Measurements from ENCODE around the gene KLHL33.

The KLHL33 gene

GRCh38 chr14:20435582-20436362 lies at the start of gene KLHL33:
TSS of gene KLHL33 (minus strand) at chr14:20436166. CDS start at chr14:20435811, 355 bp downstream.
- no peak for DNase-seq
- TF ChIP-seq GATA1 (IDR thresholded peaks at IDR 0.05; ENCODE audit: low read depth, low read length): no peak
- no peak for TF ChIP-seq POLR2A (IDR thresholded peaks at IDR 0.05; ENCODE audit: low read length)

GRCh38 chr14:20482382-20482781 lies 46.4 kb upstream of the KLHL33 start:
- peak; percentile 86 to 89 for DNase-seq

GRCh38 chr14:20478894-20479293 lies 42.9 kb upstream of the KLHL33 start:
- TF ChIP-seq POLR2A (IDR thresholded peaks at IDR 0.05; ENCODE audit: low read length): peak; percentile 1
- TF ChIP-seq GATA1 (IDR thresholded peaks at IDR 0.05; ENCODE audit: low read depth, low read length): no peak
- peak; percentile 70 to 76 for DNase-seq

More at GRCh38 chr14:20482382-20482781, 46.4 kb upstream of the KLHL33 start:
- TF ChIP-seq GATA1 (IDR thresholded peaks at IDR 0.05; ENCODE audit: low read depth, low read length) (no peak), POLR2A (IDR thresholded peaks at IDR 0.05; ENCODE audit: low read length) (peak; percentile 24)

GRCh38 chr14:20477211-20477876 lies 41.4 kb upstream of the KLHL33 start:
- DNase-seq: peak; percentile 93 to 95

DNA sequence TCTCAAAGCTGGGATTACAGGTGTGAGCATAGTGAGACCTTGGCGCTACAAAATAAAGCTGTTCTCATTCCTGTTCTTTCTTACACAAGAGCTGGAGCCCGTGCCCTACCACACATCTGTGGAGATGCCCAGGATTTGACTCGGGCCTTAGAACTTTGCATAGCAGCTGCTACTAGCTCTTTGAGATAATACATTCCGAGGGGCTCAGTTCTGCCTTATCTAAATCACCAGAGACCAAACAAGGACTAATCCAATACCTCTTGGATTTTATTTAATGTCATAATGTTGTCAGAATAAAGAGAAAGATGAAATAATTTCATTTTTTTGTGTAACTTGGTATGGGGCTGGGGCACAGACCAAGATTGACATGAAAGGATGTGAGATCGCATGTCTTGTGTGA lies 40.8 kb upstream of the KLHL33 start:
- DNase-seq: peak; percentile 79 to 88
- TF ChIP-seq POLR2A (IDR thresholded peaks at IDR 0.05; ENCODE audit: low read length) (no peak), GATA1 (IDR thresholded peaks at IDR 0.05; ENCODE audit: low read depth, low read length) (no peak)

More at GRCh38 chr14:20477211-20477876, 41.4 kb upstream of the KLHL33 start:
- TF ChIP-seq POLR2A (IDR thresholded peaks at IDR 0.05; ENCODE audit: low read length) (peak; percentile 68), GATA1 (IDR thresholded peaks at IDR 0.05; ENCODE audit: low read depth, low read length) (peak; percentile 32)

DNA sequence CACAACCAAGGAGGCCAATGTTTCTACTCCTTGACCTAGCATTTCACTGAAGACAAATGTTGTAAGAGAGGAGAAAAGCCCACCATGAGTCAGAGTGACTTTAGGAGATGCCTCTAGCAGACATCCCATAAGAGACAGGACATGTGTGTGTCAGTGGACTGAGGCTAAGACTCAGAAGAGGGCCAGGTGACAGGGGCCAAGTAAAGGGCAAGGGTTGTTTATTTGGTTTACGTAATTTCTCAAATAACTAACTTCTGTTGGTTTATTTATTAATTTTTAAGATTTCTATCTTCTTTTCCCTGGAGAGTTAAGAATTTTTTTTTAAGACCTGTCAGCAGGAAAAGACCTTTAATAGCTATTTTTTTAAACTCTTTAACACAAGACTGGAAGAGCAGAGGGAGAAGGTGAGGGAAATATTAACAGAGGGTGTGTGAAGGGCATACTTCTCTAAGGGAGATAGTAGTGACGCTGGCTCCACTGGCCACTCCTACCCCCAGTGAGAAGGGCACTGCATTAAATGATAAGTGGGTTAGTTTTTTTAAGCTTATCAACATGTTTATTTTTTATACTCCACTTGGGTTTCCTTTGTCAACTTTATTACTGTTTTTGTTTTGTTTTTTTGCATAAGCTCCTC lies 36.7 kb upstream of the KLHL33 start:
- peak; percentile 59 for TF ChIP-seq POLR2A (IDR thresholded peaks at IDR 0.05; ENCODE audit: low read length)
- no peak for TF ChIP-seq GATA1 (IDR thresholded peaks at IDR 0.05; ENCODE audit: low read depth, low read length)
- peak; percentile 77 to 82 for DNase-seq

DNA sequence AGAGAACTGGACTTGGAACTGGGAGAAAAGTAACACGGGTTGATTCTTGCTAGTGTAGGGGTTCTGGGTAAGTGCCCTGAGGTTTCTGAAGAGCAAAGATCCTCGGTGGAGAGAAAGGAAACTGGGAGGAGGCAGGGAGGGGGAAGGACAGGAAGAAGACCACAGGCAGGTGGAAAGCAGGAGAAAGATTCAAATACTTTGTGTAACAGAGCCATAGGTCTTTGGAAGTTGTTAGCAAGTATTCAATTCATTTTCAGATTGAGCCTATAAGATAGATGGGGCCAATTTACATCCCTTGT lies 34.6 kb upstream of the KLHL33 start:
- DNase-seq: no peak
- no peak for TF ChIP-seq POLR2A (IDR thresholded peaks at IDR 0.05; ENCODE audit: low read length)
- TF ChIP-seq GATA1 (IDR thresholded peaks at IDR 0.05; ENCODE audit: low read depth, low read length): no peak

- peak; percentile 77 to 85 for DNase-seq
- no peak for TF ChIP-seq GATA1 (IDR thresholded peaks at IDR 0.05; ENCODE audit: low read depth, low read length)
- TF ChIP-seq POLR2A (IDR thresholded peaks at IDR 0.05; ENCODE audit: low read length): no peak
Observed at GRCh38 chr14:20469890-20470602, 34.1 kb upstream of the KLHL33 start.

DNA sequence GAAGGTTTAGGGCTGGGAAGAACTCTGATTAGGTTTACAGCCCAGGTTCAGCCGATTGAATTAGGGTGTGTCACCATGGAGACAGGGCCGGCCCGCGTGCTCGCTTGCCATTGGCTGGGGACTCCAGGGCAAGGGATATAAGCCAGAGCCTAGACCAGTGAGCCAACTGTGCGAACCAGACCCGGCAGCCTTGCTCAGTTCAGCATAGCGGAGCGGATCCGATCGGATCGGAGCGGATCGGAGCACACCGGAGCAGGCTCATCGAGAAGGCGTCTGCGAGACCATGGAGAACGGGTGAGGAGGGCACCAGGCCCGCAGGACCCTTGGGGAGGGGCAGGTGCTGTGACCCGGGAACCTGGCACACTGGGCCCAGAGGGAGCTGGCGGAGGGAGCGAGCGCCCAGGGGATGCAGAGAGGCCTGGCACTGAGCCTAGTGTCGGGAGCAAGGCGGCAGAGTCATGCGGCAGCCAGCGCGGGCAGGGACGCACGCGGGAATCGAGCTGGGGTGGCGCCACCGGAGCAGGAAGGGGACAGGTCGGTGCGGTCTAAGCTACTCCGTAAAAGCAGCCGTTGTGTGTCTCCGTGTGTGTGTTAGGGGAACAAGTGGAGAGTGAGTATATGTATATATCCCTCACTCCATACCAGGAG lies 33.4 kb upstream of the KLHL33 start, which contains the start of gene PNP:
PNP (plus strand) TSS at position 165 of the 648 bp plus-strand sequence; CDS start at position 284, 119 bp downstream.
- TF ChIP-seq GATA1 (IDR thresholded peaks at IDR 0.05; ENCODE audit: low read depth, low read length) (no peak), POLR2A (IDR thresholded peaks at IDR 0.05; ENCODE audit: low read length) (peak; percentile 100)

GRCh38 chr14:20468764-20469241 lies 32.8 kb upstream of the KLHL33 start:
- TF ChIP-seq GATA1 (IDR thresholded peaks at IDR 0.05; ENCODE audit: low read depth, low read length) (no peak), POLR2A (IDR thresholded peaks at IDR 0.05; ENCODE audit: low read length) (no peak)
- DNase-seq: no peak

More for the DNA sequence above, 33.4 kb upstream of the KLHL33 start, which contains the start of gene PNP:
- DNase-seq: peak; percentile 94 to 96

DNA sequence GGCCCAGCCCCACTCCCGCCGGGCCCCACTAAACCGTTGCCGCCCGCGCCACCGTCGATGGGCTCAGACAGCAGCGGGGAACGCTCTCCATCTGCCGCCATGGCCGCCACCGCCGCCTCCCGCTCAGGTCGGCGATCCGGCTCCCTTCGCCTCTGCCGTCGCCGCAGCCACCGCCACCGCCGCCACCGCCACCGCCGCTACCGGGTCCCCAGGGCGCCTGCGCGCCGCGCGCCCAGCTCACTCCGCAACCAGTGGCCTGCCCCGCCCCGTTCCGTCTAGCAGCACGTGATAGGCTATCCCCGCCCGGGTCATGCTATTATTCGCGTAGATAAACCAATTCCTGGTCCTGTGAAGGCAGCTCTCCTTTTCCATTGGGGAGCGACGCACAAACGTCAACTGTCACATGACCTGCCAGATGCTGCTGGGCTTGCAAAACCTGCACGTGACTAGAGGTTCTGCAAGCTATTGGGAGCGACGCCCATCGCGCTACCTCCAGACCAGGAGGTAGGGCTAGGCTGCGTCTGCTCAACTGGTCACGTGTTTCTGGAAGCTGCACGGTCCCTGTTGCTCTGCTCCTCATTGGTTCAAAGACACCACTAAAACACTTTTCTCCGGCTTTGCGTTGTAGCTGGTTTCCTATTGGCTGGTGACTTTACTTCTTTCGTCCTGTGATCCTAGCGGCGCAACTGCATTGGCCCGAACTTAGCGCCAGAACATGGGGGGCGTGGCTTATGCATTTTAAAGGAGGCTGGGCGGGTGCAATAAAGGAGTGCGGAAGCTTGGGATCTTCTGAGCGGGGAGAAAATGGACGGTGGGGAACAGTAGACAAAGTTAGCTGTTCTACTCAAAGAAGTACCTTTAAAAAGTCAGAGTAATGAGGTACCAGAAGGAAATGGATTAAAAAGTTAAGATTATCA lies 25.5 kb upstream of the KLHL33 start, which contains the start of gene PIP4P1:
PIP4P1 (minus strand) TSS at position 210 of the 917 bp plus-strand sequence; CDS start at position 101, 109 bp downstream.
- DNase-seq: peak; percentile 99 to 100
- TF ChIP-seq GATA1 (IDR thresholded peaks at IDR 0.05; ENCODE audit: low read depth, low read length): no peak
- TF ChIP-seq POLR2A (IDR thresholded peaks at IDR 0.05; ENCODE audit: low read length): peak; percentile 93

Data from erythroblast (primary cell).